Posterior vena cava (tissue), 2 donors: ENCODE measurements around the gene CMKLR1. TPM values are rescaled to one million over a fixed set of nuclear protein-coding genes. Genes with fewer than 3 reads are reported as not detected.

Experiments used
- DNase-seq: peaks from one replicate; pipeline ENCODE4 v3.0.0-alpha.2; 2020; ENCODE audit warnings: low spot score
- intact Hi-C, 2 donors: fragments of 100-400 bp; cut with DNase I; formaldehyde crosslinking; loops; one replicate each; pipeline versions ENCODE4 v1.14.1 to v1.14.2; 2022 to 2023
- total RNA-seq, 2 donors: library from RNA; stranded (reverse); fragmentation: NEBNext Ultra II Directional; extraction: Animal tissue kit (Norgen Biotek cat#: 25700); gene quantifications; one replicate each; pipeline ENCODE4 v1.2.1, GENCODE V29; 2021
- donor health status: DM: yes; HTN: yes; CAD: no.
- donor health status: DM: yes; HTN: yes; CAD: no.

CMKLR1 gene
- total RNA-seq, 2 donors from 2014 or later = 44.6 to 53.4 TPM

DNA sequence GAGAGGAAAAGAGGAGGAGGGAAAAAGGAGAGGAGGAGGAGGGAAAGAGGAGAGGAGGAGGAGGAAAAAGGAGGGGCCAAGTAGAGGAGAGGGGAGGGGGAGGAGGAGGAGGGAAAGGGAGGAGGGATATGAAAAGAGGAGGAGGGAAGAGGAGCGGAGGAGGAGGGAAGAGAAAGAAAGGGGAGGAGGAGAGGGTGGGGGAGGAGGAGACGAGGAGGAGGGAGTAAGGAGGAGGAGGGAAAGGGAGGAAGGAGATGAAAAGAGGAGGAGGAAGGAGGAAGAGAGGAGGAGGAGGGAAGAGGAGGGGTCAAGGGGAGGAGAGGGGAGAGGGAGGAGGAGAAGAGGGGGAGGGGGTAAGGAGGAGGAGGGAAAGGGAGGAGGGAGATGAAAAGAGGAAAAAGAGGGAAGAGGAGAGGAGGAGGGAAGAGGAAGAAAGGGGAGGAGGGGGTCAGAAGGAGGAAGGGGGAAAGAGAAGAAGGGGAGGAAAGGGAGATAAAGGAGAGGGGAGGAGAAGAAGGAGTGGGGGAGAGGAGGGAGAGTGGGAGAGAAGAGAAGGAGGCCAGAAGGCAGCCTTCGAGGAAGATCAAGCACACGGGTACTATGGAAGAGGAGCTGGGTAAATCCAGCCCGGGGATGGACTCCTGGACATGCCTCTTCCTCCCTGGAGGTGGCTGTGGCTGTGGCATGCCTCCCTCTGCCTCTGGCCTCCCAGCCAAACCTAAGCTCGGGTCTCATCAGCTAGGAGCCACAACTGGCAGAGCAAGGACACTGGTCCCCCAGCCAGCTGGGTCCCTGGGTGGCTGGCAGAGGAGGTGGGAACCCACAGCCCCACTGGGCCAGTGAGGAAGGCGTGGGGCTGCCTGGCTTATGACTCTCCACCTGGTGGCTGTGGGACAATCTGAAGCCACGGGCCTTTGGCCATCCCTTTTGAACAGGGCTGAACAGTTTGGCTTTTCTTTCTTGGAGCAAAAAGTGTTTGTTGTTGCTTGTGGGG lies 3.0 kb upstream of the CMKLR1 start:
- DNase-seq = no peak
- intact Hi-C loops = loop anchor here in 1 of 2 donors (2.0 kb wide), 1 partner anchor 29 kb away; no protein-coding TSS in a partner anchor

- no peak for DNase-seq
- intact Hi-C loops = loop anchor here in 1 of 2 donors (2.0 kb wide), 1 partner anchor 29 kb away; no protein-coding TSS in a partner anchor
Measured at GRCh38 chr12:108341356-108341755, 2.2 kb upstream of the CMKLR1 start.

DNA sequence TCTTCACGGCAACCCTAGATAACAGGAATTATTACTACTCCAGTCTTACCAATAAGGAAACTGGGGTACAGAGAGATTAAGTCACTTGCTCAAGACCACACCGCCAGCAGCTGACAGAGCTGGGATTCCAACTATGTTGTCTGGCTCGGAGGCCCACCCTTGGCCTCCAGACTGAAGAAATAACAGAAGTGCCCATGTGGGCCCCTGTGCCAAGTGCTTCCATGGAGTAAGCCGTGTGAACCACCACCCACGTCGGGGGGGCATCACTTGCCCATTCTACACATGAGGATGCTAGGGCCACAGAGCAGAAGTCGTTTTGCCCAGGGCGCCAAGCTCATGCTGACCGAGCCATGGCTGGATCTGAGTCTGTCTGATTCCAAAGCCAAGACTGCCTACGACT lies 926 bp upstream of the CMKLR1 start:
- intact Hi-C loops = loop anchor here in 1 of 2 donors (2.0 kb wide), 1 partner anchor 31 kb away; no protein-coding TSS in a partner anchor
- DNase-seq = peak; percentile 85

- DNase-seq = no peak
- intact Hi-C loops = no loop called here
Measured at GRCh38 chr12:108337235-108338223, 1.6 kb downstream of the CMKLR1 start.

DNA sequence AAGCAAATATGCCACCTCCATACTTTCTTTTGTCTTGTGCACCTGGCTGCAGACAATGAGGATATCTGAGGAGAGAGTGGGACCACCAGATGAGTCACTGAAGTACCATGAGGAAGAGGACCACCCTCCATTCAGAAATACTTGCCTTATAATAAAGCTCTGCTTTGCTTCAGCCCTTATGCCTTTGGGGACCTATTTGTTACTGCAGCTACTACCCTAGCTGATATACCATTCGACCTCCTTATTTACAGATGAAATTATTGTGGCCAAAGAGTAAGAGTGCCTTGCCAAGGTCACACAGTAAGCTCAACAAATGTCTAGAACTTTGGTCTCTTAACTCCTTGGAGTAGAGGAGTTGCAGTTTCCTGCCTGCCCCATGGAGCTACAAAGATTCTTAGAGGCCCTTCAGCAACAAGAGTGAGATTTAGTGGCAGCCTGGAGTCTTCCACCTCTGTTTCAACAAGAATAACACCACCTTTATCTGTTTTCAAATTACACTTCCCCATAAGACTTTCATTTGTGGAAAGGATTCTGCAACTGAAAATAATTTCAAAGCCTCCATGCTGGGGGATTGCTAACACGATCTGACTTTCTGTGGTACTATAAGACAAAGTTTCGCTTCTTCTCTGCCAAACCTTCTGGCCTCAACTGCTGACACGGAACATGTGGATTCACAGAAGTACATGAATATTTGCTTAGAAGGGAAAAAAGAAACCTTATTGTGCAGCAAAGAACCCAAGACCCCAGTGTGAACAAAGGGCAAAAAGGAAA lies 3.6 kb downstream of the CMKLR1 start:
- no peak for DNase-seq
- intact Hi-C loops = no loop called here

- intact Hi-C loops = no loop called here
- no peak for DNase-seq
Measured at GRCh38 chr12:108333898-108334699, 5.0 kb downstream of the CMKLR1 start.

GRCh38 chr12:108332791-108333382 lies 6.2 kb downstream of the CMKLR1 start:
- DNase-seq = peak; percentile 92
- intact Hi-C loops = no loop called here

- intact Hi-C loops = no loop called here
Measured at GRCh38 chr12:108328420-108328819, 10.7 kb downstream of the CMKLR1 start.

DNA sequence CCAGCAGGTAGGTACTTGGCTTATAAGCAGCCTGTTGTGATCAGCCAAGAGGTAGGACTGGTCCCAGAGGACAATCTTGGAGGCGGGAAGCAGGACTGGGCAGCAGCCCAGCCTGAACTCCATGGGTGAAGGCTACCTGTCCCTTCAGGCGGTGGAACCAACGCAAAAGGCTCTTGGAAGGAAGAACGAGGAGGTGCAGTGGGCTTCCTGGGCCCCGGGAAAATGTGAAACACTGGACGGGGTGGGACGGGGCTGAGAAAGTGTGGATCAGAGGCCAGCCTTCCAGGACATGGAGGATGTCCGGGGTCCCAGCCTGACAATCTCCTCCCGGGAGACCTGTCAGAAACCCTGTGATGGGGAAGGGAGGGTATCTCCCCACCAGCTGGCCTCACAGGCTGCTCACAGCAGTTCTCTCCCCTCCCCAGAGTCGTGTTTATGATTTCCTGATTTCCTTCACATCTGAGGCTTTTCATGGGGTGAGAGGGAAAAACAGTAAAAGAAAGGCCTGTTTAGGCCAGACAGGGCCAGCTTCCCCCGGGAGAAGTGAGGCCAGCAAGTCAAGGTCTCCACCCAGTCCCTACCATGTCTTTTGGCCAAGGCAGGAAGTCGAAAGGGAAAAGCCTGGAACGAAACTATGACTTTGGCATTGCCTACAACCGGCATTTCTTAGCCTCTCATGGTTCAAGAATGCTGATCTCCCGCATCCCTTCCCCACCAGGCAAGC lies 11.3 kb downstream of the CMKLR1 start:
- intact Hi-C loops = no loop called here

More at GRCh38 chr12:108328420-108328819, 10.7 kb downstream of the CMKLR1 start:
- DNase-seq = peak; percentile 85

DNA sequence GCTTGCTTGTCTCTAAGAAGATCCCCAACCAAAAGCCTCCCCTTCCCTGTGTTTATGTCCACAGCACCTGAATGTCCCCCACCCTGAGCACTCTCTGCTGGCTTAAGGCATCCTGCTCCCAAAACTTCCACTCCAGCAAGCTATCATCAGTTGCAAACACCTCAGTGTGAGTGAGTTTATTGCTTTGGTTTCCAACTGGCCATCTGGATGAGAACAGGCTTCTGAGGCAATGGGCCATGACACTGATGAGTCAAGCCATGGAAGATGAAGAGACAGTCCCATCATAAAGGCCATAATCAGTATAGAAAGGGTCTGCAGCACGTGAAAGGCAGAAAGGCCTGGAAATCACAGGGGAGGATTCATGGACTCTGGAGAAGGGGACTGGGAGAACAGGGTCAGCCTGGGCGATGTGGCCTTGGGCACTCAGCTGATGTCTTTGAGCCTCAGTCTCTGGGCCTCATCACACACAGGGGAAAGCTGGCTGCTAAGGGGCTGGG lies 12.8 kb downstream of the CMKLR1 start:
- intact Hi-C loops = no loop called here
- peak; percentile 63 for DNase-seq

More for the DNA sequence above, 11.3 kb downstream of the CMKLR1 start:
- DNase-seq = peak; percentile 71

DNA sequence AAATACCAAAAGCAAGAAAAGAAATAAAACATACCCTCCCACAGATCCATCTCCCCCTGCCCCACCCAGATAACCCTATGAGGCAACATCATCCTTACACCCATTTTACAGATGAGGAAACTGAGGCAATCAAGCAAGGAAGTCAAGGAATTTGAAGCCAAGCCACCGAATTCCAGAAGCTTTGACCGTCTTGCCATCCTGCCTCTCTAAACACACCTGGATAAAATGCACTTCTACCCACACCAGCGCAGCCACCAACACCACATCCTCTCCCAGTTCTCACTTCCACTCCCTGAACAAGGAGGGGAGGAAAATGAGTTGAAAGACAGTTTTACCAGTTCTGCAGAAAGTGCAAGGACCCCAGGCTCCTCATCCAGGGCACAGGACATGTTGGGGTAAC lies 13.6 kb downstream of the CMKLR1 start:
- DNase-seq = no peak
- intact Hi-C loops = no loop called here

GRCh38 chr12:108325018-108325358 lies 14.1 kb downstream of the CMKLR1 start:
- intact Hi-C loops = no loop called here

GRCh38 chr12:108324351-108325017 lies 14.6 kb downstream of the CMKLR1 start:
- DNase-seq = peak; percentile 41
- intact Hi-C loops = no loop called here

More at GRCh38 chr12:108325018-108325358, 14.1 kb downstream of the CMKLR1 start:
- DNase-seq = peak; percentile 37

GRCh38 chr12:108323581-108323980 lies 15.5 kb downstream of the CMKLR1 start:
- DNase-seq = peak; percentile 26
- intact Hi-C loops = no loop called here

- DNase-seq = no peak
- intact Hi-C loops = no loop called here
Measured at GRCh38 chr12:108322998-108323397, 16.1 kb downstream of the CMKLR1 start.

GRCh38 chr12:108321688-108322087 lies 17.4 kb downstream of the CMKLR1 start:
- intact Hi-C loops = no loop called here
- peak; percentile 1 for DNase-seq
